ENCODE data around the gene NAV3.

Gene NAV3

GRCh38 chr12:77821699-77822203 lies 8.9 kb upstream of the NAV3 start:
- H3K27me3 Mint-ChIP-seq = no peaks in the 10 kb centered on the region
- peaks cover 6% of the 10 kb centered on the region for H3K9me3 Mint-ChIP-seq
- H3K36me3 Mint-ChIP-seq = no peaks in the 10 kb centered on the region
- no peak for DNase-seq
- CTCF ChIA-PET = no interaction called here
- H3K4me3 Mint-ChIP-seq = no peak overlapping the region
- H3K27ac Mint-ChIP-seq = no peak overlapping the region
- H3K4me1 Mint-ChIP-seq = no peaks in the 10 kb centered on the region

DNA sequence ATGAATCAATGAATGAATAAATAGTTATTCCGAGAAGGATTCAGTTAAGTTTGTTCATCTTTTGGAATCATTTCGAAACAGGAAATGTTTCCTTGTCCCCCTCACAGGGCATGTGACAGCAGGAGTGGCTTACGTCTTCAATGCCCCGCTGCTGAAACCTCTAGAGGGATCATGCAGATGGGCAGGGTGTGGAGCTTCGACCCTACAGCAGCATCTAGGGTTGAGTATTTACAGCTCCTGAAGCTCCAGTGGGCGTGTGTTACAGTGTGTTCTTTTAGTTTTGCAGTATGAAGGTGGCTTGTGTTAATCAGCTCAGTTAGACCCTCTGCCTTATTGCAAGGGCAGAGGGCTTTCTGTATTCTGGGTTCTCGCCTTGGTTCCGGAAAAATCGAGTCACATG lies 2.6 kb downstream of the NAV3 start:
- H3K9me3 Mint-ChIP-seq = no peaks in the 10 kb centered on the region
- CTCF ChIA-PET = no interaction called here
- H3K27me3 Mint-ChIP-seq = no peaks in the 10 kb centered on the region
- no peak overlapping the region for H3K4me3 Mint-ChIP-seq
- H3K36me3 Mint-ChIP-seq = no peaks in the 10 kb centered on the region
- no peaks in the 10 kb centered on the region for H3K4me1 Mint-ChIP-seq
- no peak for DNase-seq
- no peak overlapping the region for H3K27ac Mint-ChIP-seq

DNA sequence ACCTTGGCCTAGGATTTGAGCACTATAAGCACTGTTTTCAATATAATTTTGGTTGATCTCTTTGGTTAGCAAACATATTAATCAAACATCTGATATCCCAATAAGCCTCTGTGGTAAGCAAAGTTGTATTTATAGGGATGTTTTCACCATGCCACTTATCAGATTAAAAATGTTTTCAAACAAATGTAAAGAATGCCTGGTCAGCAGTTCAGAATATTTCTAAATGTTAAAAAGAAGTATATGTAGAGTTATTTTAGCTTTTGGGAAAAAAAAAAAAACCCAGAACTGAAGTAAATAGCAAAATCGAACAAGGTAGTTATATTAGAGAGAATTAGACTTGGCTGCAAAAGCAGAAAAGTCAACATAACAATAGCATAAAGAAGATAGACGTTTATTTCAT lies 3.9 kb downstream of the NAV3 start:
- Mint-ChIP-seq H3K9me3 (no peaks in the 10 kb centered on the region), H3K27me3 (no peaks in the 10 kb centered on the region), H3K4me1 (no peaks in the 10 kb centered on the region), H3K27ac (no peak overlapping the region), H3K36me3 (no peaks in the 10 kb centered on the region), H3K4me3 (no peak overlapping the region)
- no peak for DNase-seq
- CTCF ChIA-PET = no interaction called here

GRCh38 chr12:77835969-77836368 lies 5.3 kb downstream of the NAV3 start:
- no peaks in the 10 kb centered on the region for H3K27me3 Mint-ChIP-seq
- H3K9me3 Mint-ChIP-seq = no peaks in the 10 kb centered on the region
- no peaks in the 10 kb centered on the region for H3K36me3 Mint-ChIP-seq
- DNase-seq = no peak
- no peak overlapping the region for H3K4me3 Mint-ChIP-seq
- CTCF ChIA-PET = no interaction called here
- H3K27ac Mint-ChIP-seq = no peak overlapping the region
- H3K4me1 Mint-ChIP-seq = no peaks in the 10 kb centered on the region

DNA sequence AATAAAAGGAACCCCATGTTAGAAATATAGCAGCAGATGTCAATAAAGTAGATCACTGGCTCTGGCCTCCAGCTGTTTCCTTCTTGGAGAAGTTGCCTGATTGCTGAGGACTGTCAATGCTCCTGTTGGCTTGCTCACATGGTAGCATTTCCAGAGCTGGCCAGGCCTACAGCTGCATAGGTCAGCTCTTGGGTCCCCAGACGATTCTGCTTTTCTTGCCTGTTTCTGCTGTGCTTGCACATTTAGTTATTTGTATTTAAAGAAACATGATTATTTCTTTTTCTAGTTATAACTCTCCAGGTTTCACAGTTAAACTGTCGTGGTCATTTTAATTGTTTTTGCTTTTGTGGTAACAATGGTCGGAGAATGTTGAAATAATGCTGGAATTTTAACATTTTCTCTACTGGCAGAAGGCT lies 7.2 kb downstream of the NAV3 start:
- CTCF ChIA-PET = no interaction called here
- Mint-ChIP-seq H3K4me1 (no peaks in the 10 kb centered on the region), H3K27me3 (no peaks in the 10 kb centered on the region), H3K4me3 (no peak overlapping the region), H3K27ac (no peak overlapping the region), H3K36me3 (no peaks in the 10 kb centered on the region), H3K9me3 (no peaks in the 10 kb centered on the region)
- no peak for DNase-seq

GRCh38 chr12:77841521-77841920 lies 10.8 kb downstream of the NAV3 start:
- no peaks in the 10 kb centered on the region for H3K27me3 Mint-ChIP-seq
- no peaks in the 10 kb centered on the region for H3K4me1 Mint-ChIP-seq
- no peak for DNase-seq
- no peaks in the 10 kb centered on the region for H3K9me3 Mint-ChIP-seq
- CTCF ChIA-PET = no interaction called here
- H3K4me3 Mint-ChIP-seq = no peak overlapping the region
- no peak overlapping the region for H3K27ac Mint-ChIP-seq
- no peaks in the 10 kb centered on the region for H3K36me3 Mint-ChIP-seq

DNA sequence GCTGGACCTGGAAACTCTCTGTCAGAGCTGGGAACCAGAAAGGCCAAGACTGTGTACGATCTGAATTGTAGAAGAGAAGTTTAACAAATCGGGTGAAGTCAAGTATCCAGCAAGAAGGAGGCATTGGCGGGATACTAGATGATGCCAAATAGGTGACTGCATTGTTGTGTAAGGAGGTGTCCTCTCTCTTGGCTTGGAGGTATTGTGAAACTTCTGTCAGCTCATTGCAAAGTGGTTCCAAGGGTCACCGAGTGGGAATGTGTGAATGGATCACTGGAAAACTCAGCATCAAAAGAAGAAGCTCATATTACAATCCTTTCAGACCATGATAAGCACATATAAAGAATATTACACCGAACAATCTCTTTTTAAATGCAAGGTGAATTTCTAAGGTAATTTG lies 11.7 kb downstream of the NAV3 start:
- Mint-ChIP-seq H3K27me3 (no peaks in the 10 kb centered on the region), H3K4me3 (no peak overlapping the region), H3K9me3 (no peaks in the 10 kb centered on the region), H3K4me1 (no peaks in the 10 kb centered on the region), H3K36me3 (no peaks in the 10 kb centered on the region), H3K27ac (no peak overlapping the region)
- no peak for DNase-seq
- CTCF ChIA-PET = no interaction called here

GRCh38 chr12:77845831-77846230 lies 15.1 kb downstream of the NAV3 start:
- Mint-ChIP-seq H3K4me1 (no peaks in the 10 kb centered on the region), H3K4me3 (no peak overlapping the region), H3K9me3 (no peaks in the 10 kb centered on the region), H3K36me3 (no peaks in the 10 kb centered on the region), H3K27ac (no peak overlapping the region), H3K27me3 (no peaks in the 10 kb centered on the region)
- CTCF ChIA-PET = no interaction called here
- no peak for DNase-seq

- Mint-ChIP-seq H3K27ac (no peak overlapping the region), H3K9me3 (no peaks in the 10 kb centered on the region), H3K4me1 (no peaks in the 10 kb centered on the region), H3K36me3 (no peaks in the 10 kb centered on the region), H3K4me3 (no peak overlapping the region), H3K27me3 (no peaks in the 10 kb centered on the region)
- CTCF ChIA-PET = no interaction called here
- DNase-seq = no peak
Observed at GRCh38 chr12:77847060-77847541, 16.4 kb downstream of the NAV3 start.

- H3K27me3 Mint-ChIP-seq = no peaks in the 10 kb centered on the region
- no peaks in the 10 kb centered on the region for H3K4me1 Mint-ChIP-seq
- no peaks in the 10 kb centered on the region for H3K36me3 Mint-ChIP-seq
- H3K4me3 Mint-ChIP-seq = no peak overlapping the region
- no peak for DNase-seq
- CTCF ChIA-PET = no interaction called here
- H3K27ac Mint-ChIP-seq = no peak overlapping the region
- no peaks in the 10 kb centered on the region for H3K9me3 Mint-ChIP-seq
Observed at GRCh38 chr12:77847680-77848431, 17.2 kb downstream of the NAV3 start.

- H3K4me3 Mint-ChIP-seq = no peak overlapping the region
- CTCF ChIA-PET = no interaction called here
- DNase-seq = no peak
- H3K36me3 Mint-ChIP-seq = no peaks in the 10 kb centered on the region
- H3K27me3 Mint-ChIP-seq = no peaks in the 10 kb centered on the region
- no peaks in the 10 kb centered on the region for H3K4me1 Mint-ChIP-seq
- peaks cover 2% of the 10 kb centered on the region for H3K9me3 Mint-ChIP-seq
- no peak overlapping the region for H3K27ac Mint-ChIP-seq
Observed at GRCh38 chr12:77850129-77850528, 19.4 kb downstream of the NAV3 start.

DNA sequence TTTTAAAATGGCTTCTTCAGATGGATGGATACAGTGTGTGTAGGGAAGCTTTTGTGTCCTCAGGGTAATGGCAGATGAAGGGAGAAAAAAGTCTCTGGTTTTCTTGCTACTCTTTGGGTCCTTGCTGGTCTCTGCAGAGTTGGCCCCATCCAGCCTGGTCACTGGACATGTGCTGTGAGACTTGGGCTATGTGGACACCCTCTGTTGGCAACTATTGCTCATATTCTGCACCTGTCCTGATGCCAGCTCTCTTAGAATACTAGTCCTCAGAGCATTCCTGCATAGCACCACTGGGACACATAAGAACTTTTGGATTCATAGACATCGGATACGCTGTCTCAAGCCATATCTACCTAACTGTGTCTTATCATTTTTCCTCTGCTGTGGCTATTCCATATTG lies 20.0 kb downstream of the NAV3 start:
- Mint-ChIP-seq H3K4me3 (no peak overlapping the region), H3K27me3 (no peaks in the 10 kb centered on the region), H3K27ac (no peak overlapping the region), H3K4me1 (no peaks in the 10 kb centered on the region), H3K9me3 (peaks cover 2% of the 10 kb centered on the region), H3K36me3 (no peaks in the 10 kb centered on the region)
- CTCF ChIA-PET = no interaction called here
- no peak for DNase-seq

DNA sequence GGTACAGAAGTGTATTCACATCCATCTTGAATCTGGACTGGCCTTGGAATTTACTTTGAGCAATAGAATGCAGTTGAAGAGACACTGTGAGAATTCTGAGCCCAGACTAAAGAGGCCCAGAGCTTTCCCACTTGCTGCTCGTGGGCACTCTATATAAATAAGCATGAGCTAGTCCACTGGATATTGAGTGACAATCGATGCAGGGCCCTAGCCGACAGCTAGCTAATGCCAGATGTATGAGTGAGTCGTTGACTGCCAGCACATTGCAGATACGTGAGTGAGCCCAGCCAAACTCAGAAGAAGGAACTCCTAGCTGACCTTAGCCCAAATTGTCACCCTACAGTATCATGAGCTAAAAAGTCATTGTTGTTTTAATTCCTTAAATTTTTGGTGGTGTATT lies 24.9 kb downstream of the NAV3 start:
- no peak overlapping the region for H3K4me3 Mint-ChIP-seq
- no peaks in the 10 kb centered on the region for H3K4me1 Mint-ChIP-seq
- H3K27me3 Mint-ChIP-seq = no peaks in the 10 kb centered on the region
- H3K9me3 Mint-ChIP-seq = peaks cover 2% of the 10 kb centered on the region
- CTCF ChIA-PET = no interaction called here
- H3K27ac Mint-ChIP-seq = no peak overlapping the region
- H3K36me3 Mint-ChIP-seq = no peaks in the 10 kb centered on the region
- no peak for DNase-seq

DNA sequence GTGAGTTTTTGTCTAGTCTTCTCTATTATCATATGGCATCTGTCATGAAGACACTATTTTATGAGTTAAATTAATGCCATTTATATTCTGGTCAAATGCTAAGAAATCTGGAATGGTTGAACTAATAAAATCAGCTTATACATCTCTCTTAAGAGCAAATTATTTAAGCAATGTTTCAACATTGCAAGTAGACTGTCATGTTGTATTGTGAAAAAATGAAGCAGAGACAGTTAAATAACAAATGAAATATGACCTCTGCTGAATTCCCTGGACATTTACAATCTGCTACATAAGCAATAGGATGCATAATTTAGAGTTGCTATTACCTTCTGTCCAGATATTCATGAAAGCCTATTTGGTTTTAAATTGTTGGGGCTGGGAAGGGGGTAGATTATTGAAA lies 30.6 kb downstream of the NAV3 start:
- no peak overlapping the region for H3K27ac Mint-ChIP-seq
- H3K4me1 Mint-ChIP-seq = no peaks in the 10 kb centered on the region
- H3K4me3 Mint-ChIP-seq = no peak overlapping the region
- H3K36me3 Mint-ChIP-seq = no peaks in the 10 kb centered on the region
- DNase-seq = no peak
- H3K9me3 Mint-ChIP-seq = no peaks in the 10 kb centered on the region
- H3K27me3 Mint-ChIP-seq = no peaks in the 10 kb centered on the region
- CTCF ChIA-PET = no interaction called here

- no peak for DNase-seq
- Mint-ChIP-seq H3K36me3 (no peaks in the 10 kb centered on the region), H3K27me3 (no peaks in the 10 kb centered on the region), H3K9me3 (peaks cover 9% of the 10 kb centered on the region), H3K27ac (no peak overlapping the region), H3K4me3 (no peak overlapping the region), H3K4me1 (no peaks in the 10 kb centered on the region)
- CTCF ChIA-PET = no interaction called here
Observed at GRCh38 chr12:77865178-77865577, 34.5 kb downstream of the NAV3 start.

DNA sequence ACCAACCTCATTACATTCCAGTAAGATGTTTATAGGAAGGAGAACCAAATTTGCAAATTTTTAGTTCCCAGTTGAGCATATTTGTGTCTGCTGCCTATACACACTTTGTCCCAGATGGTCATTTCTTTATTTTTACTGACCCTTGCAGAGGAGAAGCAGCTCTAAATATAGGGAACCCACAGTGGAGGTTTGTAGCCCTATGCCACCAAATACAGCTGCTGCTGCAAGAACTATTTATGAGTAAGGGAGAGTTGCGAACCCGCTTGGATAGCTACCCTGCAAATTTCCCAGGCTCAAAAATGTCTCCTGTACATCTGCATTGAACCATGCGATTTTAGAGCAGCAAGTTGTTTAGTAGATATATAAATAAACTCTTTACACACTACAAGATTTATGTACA lies 48.2 kb downstream of the NAV3 start:
- CTCF ChIA-PET = no interaction called here
- Mint-ChIP-seq H3K4me1 (no peaks in the 10 kb centered on the region), H3K9me3 (peaks cover 8% of the 10 kb centered on the region), H3K36me3 (no peaks in the 10 kb centered on the region), H3K27me3 (no peaks in the 10 kb centered on the region), H3K4me3 (no peak overlapping the region), H3K27ac (no peak overlapping the region)
- no peak for DNase-seq

All from activated naive CD4-positive, alpha-beta T cell treated with anti-CD3 and anti-CD28 coated beads, Interleukin-2, amount 10 ng/mL, durations not matched to agents 7 days and 5 days (primary cell).